ENCODE measurements around the gene TIGIT.

DNA sequence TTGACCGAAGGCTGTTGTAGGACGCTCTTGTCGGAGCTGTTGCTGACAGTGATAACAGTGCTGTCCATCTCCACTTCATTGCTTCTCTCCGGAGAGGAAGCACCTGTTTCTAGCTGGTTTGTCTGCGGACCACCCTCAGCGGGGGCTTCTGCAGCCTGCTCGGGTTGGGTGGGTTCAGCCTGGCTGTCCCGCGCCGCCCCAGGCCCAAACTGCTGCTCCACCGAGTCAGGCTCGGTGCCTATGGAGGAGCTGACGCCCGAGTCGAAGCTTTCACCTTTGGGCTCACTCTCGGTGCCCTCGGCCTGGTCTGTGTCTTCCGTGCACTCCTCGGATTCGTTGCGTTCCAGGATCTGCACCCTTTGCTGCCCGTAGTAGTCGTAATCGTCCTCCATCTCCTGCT, 56.9 kb downstream of the TIGIT start:
- TF ChIP-seq, protein P1, sequence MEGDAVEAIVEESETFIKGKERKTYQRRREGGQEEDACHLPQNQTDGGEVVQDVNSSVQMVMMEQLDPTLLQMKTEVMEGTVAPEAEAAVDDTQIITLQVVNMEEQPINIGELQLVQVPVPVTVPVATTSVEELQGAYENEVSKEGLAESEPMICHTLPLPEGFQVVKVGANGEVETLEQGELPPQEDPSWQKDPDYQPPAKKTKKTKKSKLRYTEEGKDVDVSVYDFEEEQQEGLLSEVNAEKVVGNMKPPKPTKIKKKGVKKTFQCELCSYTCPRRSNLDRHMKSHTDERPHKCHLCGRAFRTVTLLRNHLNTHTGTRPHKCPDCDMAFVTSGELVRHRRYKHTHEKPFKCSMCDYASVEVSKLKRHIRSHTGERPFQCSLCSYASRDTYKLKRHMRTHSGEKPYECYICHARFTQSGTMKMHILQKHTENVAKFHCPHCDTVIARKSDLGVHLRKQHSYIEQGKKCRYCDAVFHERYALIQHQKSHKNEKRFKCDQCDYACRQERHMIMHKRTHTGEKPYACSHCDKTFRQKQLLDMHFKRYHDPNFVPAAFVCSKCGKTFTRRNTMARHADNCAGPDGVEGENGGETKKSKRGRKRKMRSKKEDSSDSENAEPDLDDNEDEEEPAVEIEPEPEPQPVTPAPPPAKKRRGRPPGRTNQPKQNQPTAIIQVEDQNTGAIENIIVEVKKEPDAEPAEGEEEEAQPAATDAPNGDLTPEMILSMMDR (IDR thresholded peaks at IDR 0.05): no peak
- no peak for TF ChIP-seq POLR2A (IDR thresholded peaks at IDR 0.05)
